ENCODE data around the gene SSR4. TPM values are rescaled to one million over a fixed set of nuclear protein-coding genes. Genes with fewer than 3 reads are reported as not detected.
A peak's percentile ranks its signal among the peaks of the same experiment; 100 is the strongest.

Gene SSR4
- total RNA-seq, 4 donors from 2014 or later = 100 to 115 (median 109) TPM

DNA sequence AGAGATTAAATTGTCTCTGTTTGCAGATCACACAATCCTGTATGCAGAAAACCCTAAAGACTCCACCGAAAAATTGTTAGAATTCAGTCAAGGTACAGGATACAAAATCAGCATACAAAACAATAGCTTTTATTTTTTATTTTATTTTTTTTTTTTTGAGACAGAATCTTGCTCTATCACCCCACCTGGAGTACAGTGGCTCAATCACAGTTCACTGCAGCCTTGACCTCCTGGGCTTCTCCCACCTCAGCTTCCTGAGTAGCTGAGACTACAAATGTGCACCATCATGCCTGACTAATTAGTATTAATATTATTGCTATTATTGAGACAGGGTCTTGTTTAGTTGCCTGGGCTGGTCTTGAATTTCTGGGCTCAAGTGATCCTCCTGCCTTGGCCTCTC lies 39.3 kb upstream of the SSR4 start:
- WGBS = 86% methylated on average over 1 of the region's 1 CpG
- Histone ChIP-seq H3K27ac (replicated peaks in 1 of 4) (no peak overlapping the region), H3K27me3 (no peaks in the 10 kb centered on the region), H3K4me3 (no peak overlapping the region), H3K9me3 (peaks cover 0 to 5% (median 0%) of the 10 kb centered on the region in 4 donors), H3K36me3 (no peaks in the 10 kb centered on the region), H3K4me1 (no peaks in the 10 kb centered on the region)
- TF ChIP-seq POLR2A (IDR thresholded peaks at IDR 0.05; ENCODE audit: low read depth) = no peak
- DNase-seq (ENCODE audit: extremely low spot score) = no peak
- intact Hi-C loops (cut with DNase I) = no loop called here

DNA sequence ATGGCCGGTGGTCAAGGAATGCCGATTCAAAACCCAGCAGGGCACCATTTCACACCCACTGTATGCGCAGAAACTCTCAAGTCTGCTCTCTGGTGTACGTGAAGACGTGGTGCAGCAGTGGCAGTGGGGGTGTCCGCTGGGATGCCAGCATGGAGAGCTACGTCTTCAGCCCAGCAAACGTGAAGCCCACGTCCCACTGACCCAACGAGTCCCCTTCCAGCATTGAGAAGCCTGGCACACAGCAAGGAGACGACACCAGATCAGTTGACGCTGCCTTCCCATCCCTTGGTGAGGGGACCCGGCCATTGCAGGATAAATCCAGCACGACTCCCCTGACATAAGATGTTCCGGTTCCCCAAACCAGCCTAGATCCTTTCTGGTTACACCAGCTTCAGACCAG lies 32.6 kb upstream of the SSR4 start:
- Histone ChIP-seq H3K27me3 (no peaks in the 10 kb centered on the region), H3K4me3 (no peak overlapping the region), H3K27ac (replicated peaks in 1 of 4) (no peak overlapping the region), H3K36me3 (no peaks in the 10 kb centered on the region), H3K9me3 (peaks cover 0 to 4% (median 0%) of the 10 kb centered on the region in 4 donors), H3K4me1 (peaks cover 19 to 30% (median 29%) of the 10 kb centered on the region in 4 donors)
- TF ChIP-seq CTCF (IDR thresholded peaks at IDR 0.05) = no peak
- intact Hi-C loops (cut with DNase I) = no loop called here
- 87% methylated on average over 11 of the region's 15 CpGs for WGBS
- DNase-seq (ENCODE audit: extremely low spot score) = no peak

DNA sequence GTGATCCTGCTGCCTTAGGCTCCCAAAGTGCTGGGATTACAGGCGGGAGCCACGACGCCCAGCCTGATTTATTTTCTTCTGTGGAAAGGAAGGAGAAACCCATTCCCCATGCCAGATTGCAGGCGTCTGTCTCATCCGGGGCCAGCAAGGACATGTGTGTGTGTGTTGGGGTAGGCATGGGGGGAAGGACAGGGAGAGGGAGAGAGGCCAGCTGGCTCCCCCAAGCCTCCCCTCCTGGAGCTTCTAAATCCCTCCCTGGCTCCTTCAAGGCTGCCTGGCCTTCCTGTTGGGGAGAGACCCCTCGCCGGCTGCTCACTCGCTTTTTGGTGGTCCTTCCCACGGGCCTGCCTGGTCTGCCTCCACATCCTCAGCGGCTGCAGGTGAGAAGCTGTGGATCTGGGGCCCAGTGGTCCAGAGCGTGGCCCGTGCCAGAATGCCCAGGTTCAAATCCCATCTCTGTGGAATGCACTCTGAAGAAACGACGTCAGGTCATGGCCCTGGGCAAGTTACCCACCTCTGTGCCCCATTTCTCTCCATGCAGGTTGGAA lies 31.8 kb upstream of the SSR4 start:
- 93% methylated on average over 12 of the region's 14 CpGs for WGBS
- intact Hi-C loops (cut with DNase I) = no loop called here
- Histone ChIP-seq H3K36me3 (no peaks in the 10 kb centered on the region), H3K27ac (replicated peaks in 1 of 4) (no peak overlapping the region), H3K4me3 (no peak overlapping the region), H3K4me1 (peaks cover 19 to 38% (median 33%) of the 10 kb centered on the region in 4 donors), H3K9me3 (no peaks in the 10 kb centered on the region), H3K27me3 (no peaks in the 10 kb centered on the region)
- TF ChIP-seq POLR2AphosphoS5 (IDR thresholded peaks at IDR 0.05) (no peak), CTCF (IDR thresholded peaks at IDR 0.05) (no peak), POLR2A (IDR thresholded peaks at IDR 0.05; ENCODE audit: low read depth) (no peak), EP300 (IDR thresholded peaks at IDR 0.05) (no peak)
- DNase-seq (ENCODE audit: extremely low spot score) = no peak

GRCh38 chrX:153763298-153763932 lies 31.1 kb upstream of the SSR4 start:
- H3K4me3 ChIP-seq = no peak overlapping the region
- H3K4me1 ChIP-seq = peaks cover 19 to 38% (median 35%) of the 10 kb centered on the region in 4 donors
- WGBS = 91% methylated on average over 18 of the region's 18 CpGs
- intact Hi-C loops (cut with DNase I) = no loop called here
- no peak for DNase-seq (ENCODE audit: extremely low spot score)
- H3K27ac ChIP-seq (replicated peaks in 1 of 4) = no peak overlapping the region
- no peaks in the 10 kb centered on the region for H3K9me3 ChIP-seq
- no peak for TF ChIP-seq POLR2A (IDR thresholded peaks at IDR 0.05; ENCODE audit: low read depth)
- no peak for TF ChIP-seq EP300 (IDR thresholded peaks at IDR 0.05)
- H3K27me3 ChIP-seq = no peaks in the 10 kb centered on the region
- no peaks in the 10 kb centered on the region for H3K36me3 ChIP-seq

GRCh38 chrX:153763989-153764755 lies 30.3 kb upstream of the SSR4 start, which contains the start of gene PLXNB3:
Gene PLXNB3, plus strand, starts transcription at chrX:153764249. Its CDS starts 1,287 bp downstream, at chrX:153765536.
- Histone ChIP-seq H3K9me3 (no peaks in the 10 kb centered on the region), H3K4me3 (peak within 1 kb of the TSS; percentile 43 to 56 (median 49)), H3K36me3 (no peaks in the 10 kb centered on the region), H3K27ac (replicated peaks in 1 of 4) (peak within 1 kb of the TSS; percentile 70 to 79 (median 76)), H3K27me3 (no peaks in the 10 kb centered on the region), H3K4me1 (peaks cover 19 to 40% (median 36%) of the 10 kb centered on the region in 4 donors)
- 53% methylated on average over 12 of the region's 26 CpGs for WGBS
- TF ChIP-seq EP300 (IDR thresholded peaks at IDR 0.05) = no peak
- TF ChIP-seq POLR2AphosphoS5 (IDR thresholded peaks at IDR 0.05) = peak; percentile 74
- TF ChIP-seq CTCF (IDR thresholded peaks at IDR 0.05) = peak; percentile 79 to 89 (median 81)
- intact Hi-C loops (cut with DNase I) = loop anchor here (2.0 kb wide), 1 partner anchor 189 kb away; no protein-coding TSS in a partner anchor
- peak; percentile 92 for DNase-seq (ENCODE audit: extremely low spot score)
